ENCODE results near the gene WDFY2. TPM values are rescaled to one million over a fixed set of nuclear protein-coding genes. Genes with fewer than 3 reads are reported as not detected.

Gene WDFY2
- total RNA-seq, 3 donors from 2014 or later: 3.4 to 9.6 (median 6.6) TPM

GRCh38 chr13:51773515-51773914 is 189.3 kb downstream of the WDFY2 start:
- intact Hi-C loops (cut with DNase I, micrococcal nuclease): no loop called here
- H3K9me3 ChIP-seq: no peaks in the 10 kb centered on the region
- H3K36me3 ChIP-seq (ENCODE audit: low read depth): no peaks in the 10 kb centered on the region
- DNase-seq: no peak
- no peak for TF ChIP-seq CTCF (IDR thresholded peaks at IDR 0.05)
- H3K4me1 ChIP-seq (ENCODE audit: low read depth): no peaks in the 10 kb centered on the region
- H3K4me3 ChIP-seq: no peak overlapping the region
- no peak for ATAC-seq

- no peak for TF ChIP-seq CTCF (IDR thresholded peaks at IDR 0.05)
These were observed 191.9 kb downstream of the WDFY2 start for GRCh38 chr13:51776179-51776578.

GRCh38 chr13:51777921-51778320 is 193.7 kb downstream of the WDFY2 start:
- no peak for DNase-seq
- Histone ChIP-seq H3K4me1 (ENCODE audit: low read depth) (no peaks in the 10 kb centered on the region), H3K9me3 (no peaks in the 10 kb centered on the region), H3K4me3 (no peak overlapping the region), H3K36me3 (ENCODE audit: low read depth) (no peaks in the 10 kb centered on the region)
- no peak for ATAC-seq
- TF ChIP-seq CTCF (IDR thresholded peaks at IDR 0.05): no peak
- intact Hi-C loops (cut with DNase I, micrococcal nuclease): no loop called here

More at GRCh38 chr13:51776179-51776578, 191.9 kb downstream of the WDFY2 start:
- Histone ChIP-seq H3K4me3 (no peak overlapping the region), H3K36me3 (ENCODE audit: low read depth) (no peaks in the 10 kb centered on the region), H3K4me1 (ENCODE audit: low read depth) (no peaks in the 10 kb centered on the region), H3K9me3 (no peaks in the 10 kb centered on the region)
- ATAC-seq: no peak
- intact Hi-C loops (cut with DNase I, micrococcal nuclease): no loop called here
- no peak for DNase-seq

- no peak for TF ChIP-seq CTCF (IDR thresholded peaks at IDR 0.05)
- DNase-seq (no peak), ATAC-seq (no peak)
- intact Hi-C loops (cut with DNase I, micrococcal nuclease): no loop called here
- Histone ChIP-seq H3K4me1 (ENCODE audit: low read depth) (no peaks in the 10 kb centered on the region), H3K9me3 (no peaks in the 10 kb centered on the region), H3K36me3 (ENCODE audit: low read depth) (no peaks in the 10 kb centered on the region), H3K4me3 (no peak overlapping the region)
These were observed 194.1 kb downstream of the WDFY2 start for GRCh38 chr13:51778392-51778791.

- Histone ChIP-seq H3K4me1 (ENCODE audit: low read depth) (peaks cover 4% of the 10 kb centered on the region), H3K36me3 (ENCODE audit: low read depth) (no peaks in the 10 kb centered on the region), H3K4me3 (no peak overlapping the region), H3K9me3 (no peaks in the 10 kb centered on the region)
- ATAC-seq (no peak), DNase-seq (no peak)
- no peak for TF ChIP-seq CTCF (IDR thresholded peaks at IDR 0.05)
- intact Hi-C loops (cut with DNase I, micrococcal nuclease): no loop called here
These were observed 195.8 kb downstream of the WDFY2 start for GRCh38 chr13:51780099-51780498.
